ENCODE measurements around the gene SOD1.

Gene SOD1

GRCh38 chr21:31706562-31706961 lies 47.1 kb downstream of the SOD1 start:
- DNase-seq (ENCODE audit: low read depth in 1 of 2, low spot score in 1 of 2): no peak
- in situ Hi-C loops (cut with HindIII; ENCODE audit: low pct_unique_long_range_greater_than_20kb, low sequenced_read_pairs): no loop called here
- TF ChIP-seq JUND (IDR thresholded peaks at IDR 0.05; ENCODE audit: low read depth): no peak

- no peak for DNase-seq (ENCODE audit: low read depth in 1 of 2, low spot score in 1 of 2)
- no peak for TF ChIP-seq JUND (IDR thresholded peaks at IDR 0.05; ENCODE audit: low read depth)
- in situ Hi-C loops (cut with HindIII; ENCODE audit: low pct_unique_long_range_greater_than_20kb, low sequenced_read_pairs): no loop called here
Observed at GRCh38 chr21:31707499-31707898, 48.0 kb downstream of the SOD1 start.

- no peak for TF ChIP-seq JUND (IDR thresholded peaks at IDR 0.05; ENCODE audit: low read depth)
- in situ Hi-C loops (cut with HindIII; ENCODE audit: low pct_unique_long_range_greater_than_20kb, low sequenced_read_pairs): no loop called here
- no peak for DNase-seq (ENCODE audit: low read depth in 1 of 2, low spot score in 1 of 2)
Observed at GRCh38 chr21:31708541-31708940, 49.0 kb downstream of the SOD1 start.

GRCh38 chr21:31710586-31710985 lies 51.1 kb downstream of the SOD1 start:
- DNase-seq (ENCODE audit: low read depth in 1 of 2, low spot score in 1 of 2): no peak
- in situ Hi-C loops (cut with HindIII; ENCODE audit: low pct_unique_long_range_greater_than_20kb, low sequenced_read_pairs): no loop called here
- TF ChIP-seq JUND (IDR thresholded peaks at IDR 0.05; ENCODE audit: low read depth): no peak

GRCh38 chr21:31711326-31711725 lies 51.8 kb downstream of the SOD1 start:
- DNase-seq (ENCODE audit: low read depth in 1 of 2, low spot score in 1 of 2): no peak
- TF ChIP-seq JUND (IDR thresholded peaks at IDR 0.05; ENCODE audit: low read depth): no peak
- in situ Hi-C loops (cut with HindIII; ENCODE audit: low pct_unique_long_range_greater_than_20kb, low sequenced_read_pairs): no loop called here

GRCh38 chr21:31711745-31712285 lies 52.3 kb downstream of the SOD1 start:
- no peak for DNase-seq (ENCODE audit: low read depth in 1 of 2, low spot score in 1 of 2)
- no peak for TF ChIP-seq JUND (IDR thresholded peaks at IDR 0.05; ENCODE audit: low read depth)
- in situ Hi-C loops (cut with HindIII; ENCODE audit: low pct_unique_long_range_greater_than_20kb, low sequenced_read_pairs): no loop called here

GRCh38 chr21:31713115-31713514 lies 53.6 kb downstream of the SOD1 start:
- in situ Hi-C loops (cut with HindIII; ENCODE audit: low pct_unique_long_range_greater_than_20kb, low sequenced_read_pairs): no loop called here
- no peak for TF ChIP-seq JUND (IDR thresholded peaks at IDR 0.05; ENCODE audit: low read depth)
- DNase-seq (ENCODE audit: low read depth in 1 of 2, low spot score in 1 of 2): no peak

- in situ Hi-C loops (cut with HindIII; ENCODE audit: low pct_unique_long_range_greater_than_20kb, low sequenced_read_pairs): no loop called here
Observed at GRCh38 chr21:31713973-31714740, 54.7 kb downstream of the SOD1 start.

GRCh38 chr21:31714741-31715365 lies 55.4 kb downstream of the SOD1 start:
- TF ChIP-seq JUND (IDR thresholded peaks at IDR 0.05; ENCODE audit: low read depth): no peak
- DNase-seq (ENCODE audit: low read depth in 1 of 2, low spot score in 1 of 2): no peak
- in situ Hi-C loops (cut with HindIII; ENCODE audit: low pct_unique_long_range_greater_than_20kb, low sequenced_read_pairs): no loop called here

More at GRCh38 chr21:31713973-31714740, 54.7 kb downstream of the SOD1 start:
- DNase-seq (ENCODE audit: low read depth in 1 of 2, low spot score in 1 of 2): no peak
- no peak for TF ChIP-seq JUND (IDR thresholded peaks at IDR 0.05; ENCODE audit: low read depth)

- TF ChIP-seq JUND (IDR thresholded peaks at IDR 0.05; ENCODE audit: low read depth): no peak
- in situ Hi-C loops (cut with HindIII; ENCODE audit: low pct_unique_long_range_greater_than_20kb, low sequenced_read_pairs): no loop called here
Observed at GRCh38 chr21:31716106-31716505, 56.6 kb downstream of the SOD1 start.

More at GRCh38 chr21:31716106-31716505, 56.6 kb downstream of the SOD1 start:
- no peak for DNase-seq (ENCODE audit: low read depth in 1 of 2, low spot score in 1 of 2)
